H9 (cell line): Measurements from ENCODE around the gene C3orf85. TPM values are rescaled to one million over a fixed set of nuclear protein-coding genes. Genes with fewer than 3 reads are reported as not detected.

Experiments used
- DNase-seq: peaks from one replicate; pipeline ENCODE4 v3.0.0-alpha.2; 2017
- H2AFZ ChIP-seq: one replicate; pipeline ENCODE4 v1.6.1; 2013; ENCODE audit warnings: mild to moderate bottlenecking, low read length, control low read depth, moderate library complexity
- H2AK5ac ChIP-seq: 2 replicates; pipeline ENCODE4 v1.6.1; 2013; ENCODE audit warnings: low read length, control low read depth, mixed read lengths; ENCODE audit not compliant: insufficient read length
- H2BK120ac ChIP-seq: one replicate; pipeline ENCODE4 v1.6.1; 2013; ENCODE audit warnings: low read depth, mild to moderate bottlenecking, low read length, control low read depth, inconsistent platforms; ENCODE audit not compliant: poor library complexity, severe bottlenecking
- H2BK12ac ChIP-seq: 2 replicates; pipeline ENCODE4 v1.6.1; 2013; ENCODE audit warnings: low read length, control low read depth, mixed read lengths, low read depth; ENCODE audit not compliant: insufficient read length
- H2BK15ac ChIP-seq: 2 replicates; pipeline ENCODE4 v1.6.1; 2013; ENCODE audit warnings: low read depth, low read length, control low read depth
- H2BK20ac ChIP-seq: one replicate; pipeline ENCODE4 v1.6.1; 2013; ENCODE audit warnings: low read depth, mild to moderate bottlenecking, low read length, control low read depth, inconsistent platforms; ENCODE audit not compliant: poor library complexity, severe bottlenecking
- H2BK5ac ChIP-seq: 2 replicates; pipeline ENCODE4 v1.6.1; 2013; ENCODE audit warnings: low read length, control low read depth, mixed read lengths; ENCODE audit not compliant: insufficient read length
- H3K14ac ChIP-seq: 2 replicates; pipeline ENCODE4 v1.6.1; 2013; ENCODE audit warnings: low read length, control low read depth; ENCODE audit not compliant: insufficient read depth
- H3K18ac ChIP-seq: 2 replicates; pipeline ENCODE4 v1.6.1; 2013; ENCODE audit warnings: low read depth, mild to moderate bottlenecking, mixed read lengths, low read length, control low read depth; ENCODE audit not compliant: insufficient read length
- H3K23ac ChIP-seq: 2 replicates; pipeline ENCODE4 v1.6.1; 2013; ENCODE audit warnings: low read length, control low read depth, mixed read lengths, low read depth; ENCODE audit not compliant: insufficient read length
- H3K23me2 ChIP-seq: 2 replicates; pipeline ENCODE4 v1.6.1; 2013; ENCODE audit warnings: low read depth, mild to moderate bottlenecking, mixed read lengths, low read length, control low read depth; ENCODE audit not compliant: insufficient read length, poor library complexity, severe bottlenecking
- H3K27ac ChIP-seq: 2 replicates; pipeline ENCODE4 v1.5.1; 2013; ENCODE audit warnings: low read length, control low read depth, mixed read lengths, low read depth; ENCODE audit not compliant: insufficient read length
- H3K27me3 ChIP-seq: 2 replicates; pipeline ENCODE4 v1.6.1; 2013; ENCODE audit warnings: low read length, control low read depth, inconsistent platforms; ENCODE audit not compliant: insufficient read depth
- H3K4ac ChIP-seq: 2 replicates; pipeline ENCODE4 v1.6.1; 2013; ENCODE audit warnings: low read depth, mild to moderate bottlenecking, control low read depth, inconsistent platforms, low read length, moderate library complexity
- H3K4me1 ChIP-seq: 2 replicates; pipeline ENCODE4 v1.6.1; 2013; ENCODE audit warnings: low read length, control low read depth, inconsistent platforms; ENCODE audit not compliant: insufficient read depth
- H3K4me2 ChIP-seq: 2 replicates; pipeline ENCODE4 v1.6.1; 2013; ENCODE audit warnings: low read length, control low read depth, mixed read lengths; ENCODE audit not compliant: insufficient read length, insufficient read depth
- H3K56ac ChIP-seq: 2 replicates; pipeline ENCODE4 v1.6.1; 2013; ENCODE audit warnings: low read depth, mild to moderate bottlenecking, mixed read lengths, low read length, control low read depth; ENCODE audit not compliant: insufficient read length
- H3K79me1 ChIP-seq: 2 replicates; pipeline ENCODE4 v1.6.1; 2013; ENCODE audit warnings: low read depth, mild to moderate bottlenecking, moderate library complexity, low read length, control low read depth, inconsistent platforms; ENCODE audit not compliant: insufficient read depth, poor library complexity, severe bottlenecking
- H3K79me2 ChIP-seq: 2 replicates; pipeline ENCODE4 v1.6.1; 2013; ENCODE audit warnings: low read length, control low read depth, inconsistent platforms; ENCODE audit not compliant: insufficient read depth
- H3K9ac ChIP-seq: 2 replicates; pipeline ENCODE4 v1.6.1; 2013; ENCODE audit warnings: low read length, control low read depth, mixed read lengths; ENCODE audit not compliant: insufficient read length; ENCODE audit errors: extremely low read depth
- H3K9me3 ChIP-seq: one replicate; pipeline ENCODE4 v1.6.1; 2013; ENCODE audit warnings: low read depth, low read length, inconsistent platforms; ENCODE audit not compliant: control insufficient read depth
- H3T11ph ChIP-seq: one replicate; pipeline ENCODE4 v1.6.1; 2013; ENCODE audit warnings: mild to moderate bottlenecking, low read length, control low read depth, inconsistent platforms
- H4K20me1 ChIP-seq: one replicate; pipeline ENCODE4 v1.6.1; 2013; ENCODE audit not compliant: control insufficient read depth, insufficient read length, insufficient read depth
- H4K5ac ChIP-seq: 2 replicates; pipeline ENCODE4 v1.6.1; 2013; ENCODE audit warnings: low read depth, mild to moderate bottlenecking, mixed read lengths, low read length, control low read depth; ENCODE audit not compliant: insufficient read length
- H4K8ac ChIP-seq: replicated peaks from 2 replicates; pipeline ENCODE4 v1.6.1; 2013; ENCODE audit warnings: low read length, control low read depth, mixed read lengths, low read depth; ENCODE audit not compliant: insufficient read length
- H4K91ac ChIP-seq: 2 replicates; pipeline ENCODE4 v1.6.1; 2013; ENCODE audit warnings: low read depth, mild to moderate bottlenecking, moderate library complexity, mixed read lengths, low read length, control low read depth; ENCODE audit not compliant: insufficient read length
- H3K27ac Mint-ChIP-seq, 3 experiments: 2 replicates in 2 of 3; 3 replicates in 1 of 3; pipeline ENCODE4 v1.8.0; 2020 to 2021; ENCODE audit warnings: mixed read lengths in 3 of 3, mild to moderate bottlenecking in 1 of 3, moderate library complexity in 1 of 3
- H3K27me3 Mint-ChIP-seq: 2 replicates; pipeline ENCODE4 v1.8.0; 2021; ENCODE audit warnings: low read depth, mild to moderate bottlenecking, moderate library complexity, mixed read lengths
- H3K36me3 Mint-ChIP-seq, 3 experiments: 2 replicates in 2 of 3; 3 replicates in 1 of 3; pipeline ENCODE4 v1.8.0; 2020 to 2021; ENCODE audit warnings: low read depth in 3 of 3, mixed read lengths in 3 of 3; ENCODE audit not compliant: insufficient read depth in 1 of 3
- H3K4me1 Mint-ChIP-seq, 2 experiments: 2 replicates each; pipeline ENCODE4 v1.8.0; 2020; ENCODE audit warnings: mixed read lengths in 2 of 2
- H3K4me3 Mint-ChIP-seq, 2 experiments: 2 replicates in 1 of 2; 3 replicates in 1 of 2; pipeline ENCODE4 v1.8.0; 2020 to 2021; ENCODE audit warnings: mild to moderate bottlenecking in 2 of 2, mixed read lengths in 2 of 2, moderate library complexity in 1 of 2
- H3K9me3 Mint-ChIP-seq, 2 experiments: 2 replicates in 1 of 2; 3 replicates in 1 of 2; pipeline ENCODE4 v1.8.0; 2020; ENCODE audit warnings: mild to moderate bottlenecking in 2 of 2, mixed read lengths in 2 of 2, moderate library complexity in 1 of 2
- WGBS: extraction: QIAGEN DNeasy Blood & Tissue Kit; methylation state at CpG from one replicate; pipeline ENCODE4 v1.1.7; 2013; ENCODE audit warnings: missing lambda C conversion rate, low lambda C conversion rate, mixed read lengths; ENCODE audit not compliant: insufficient read length; ENCODE audit errors: extremely low coverage; 5-methylcytosine and 5-hydroxymethylcytosine counted together
- total RNA-seq: library from RNA; stranded (reverse); gene quantifications from 2 replicates; pipeline ENCODE4 v1.2.1, GENCODE V29; 2021
- TF ChIP-seq, protein P1 (sequence below): fragments of 200-600 bp; sonication (generic); conservative IDR thresholded peaks from 3 replicates; pipeline ENCODE4 v1.8.0; 2021; ENCODE audit warnings: antibody characterized with exemption, mild to moderate bottlenecking

C3orf85 gene
- total RNA-seq, 1 experiment from 2014 or later, result not detected

DNA sequence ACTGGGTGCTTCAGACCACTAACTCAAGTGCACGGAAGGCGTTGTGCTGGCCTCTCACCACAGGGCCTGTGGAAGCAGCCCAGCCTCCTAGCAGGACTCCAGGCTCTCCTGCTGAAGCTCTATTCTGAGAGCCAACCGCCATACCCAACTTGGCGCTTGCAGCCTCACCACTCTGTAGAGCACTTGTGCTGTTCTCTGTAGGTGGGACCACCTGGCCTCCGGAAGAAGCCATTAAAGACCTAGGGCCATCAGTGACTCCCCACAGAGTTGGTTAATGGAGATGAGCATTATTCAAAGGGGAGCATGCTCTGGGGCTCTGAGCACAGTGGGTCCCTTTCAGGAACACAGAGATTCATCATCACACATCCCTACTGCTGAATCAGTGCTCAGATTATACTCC, 50.9 kb downstream of the C3orf85 start:
- Histone ChIP-seq H2AFZ (no peak overlapping the region), H3K9me3 (no peaks in the 10 kb centered on the region), H3K14ac (no peak overlapping the region), H2AK5ac (no peak overlapping the region), H2BK15ac (no peak overlapping the region), H3T11ph (no peak overlapping the region), H4K5ac (no peak overlapping the region), H2BK12ac (no peak overlapping the region), H4K8ac (no peak overlapping the region), H2BK20ac (no peak overlapping the region), H3K79me1 (no peaks in the 10 kb centered on the region), H2BK120ac (no peak overlapping the region), H3K4me1 (no peaks in the 10 kb centered on the region; the same call in 1 of the 2 replicates), H2BK5ac (no peak overlapping the region), H3K23ac (no peak overlapping the region), H3K56ac (no peak overlapping the region), H3K27ac (no peak overlapping the region), H3K79me2 (no peaks in the 10 kb centered on the region), H3K9ac (no peak overlapping the region), H4K20me1 (no peaks in the 10 kb centered on the region), H4K91ac (no peak overlapping the region), H3K4me2 (no peak overlapping the region), H3K27me3 (no peaks in the 10 kb centered on the region), H3K23me2 (no peaks in the 10 kb centered on the region), H3K4ac (no peak overlapping the region), H3K18ac (no peak overlapping the region)
- Mint-ChIP-seq H3K27me3 (no peaks in the 10 kb centered on the region; the same call in 1 of the 2 replicates), H3K9me3 (peaks cover 2 to 3% of the 10 kb centered on the region in 2 experiments; a peak in 3 of 5 replicates), H3K4me1 (peaks cover 17 to 18% of the 10 kb centered on the region in 2 experiments), H3K27ac (no peak overlapping the region), H3K4me3 (no peak overlapping the region), H3K36me3 (peaks cover 0 to 3% (median 0%) of the 10 kb centered on the region in 3 experiments; a peak in 2 of 7 replicates)
- DNase-seq, result peak; percentile 75
- TF ChIP-seq, protein P1, sequence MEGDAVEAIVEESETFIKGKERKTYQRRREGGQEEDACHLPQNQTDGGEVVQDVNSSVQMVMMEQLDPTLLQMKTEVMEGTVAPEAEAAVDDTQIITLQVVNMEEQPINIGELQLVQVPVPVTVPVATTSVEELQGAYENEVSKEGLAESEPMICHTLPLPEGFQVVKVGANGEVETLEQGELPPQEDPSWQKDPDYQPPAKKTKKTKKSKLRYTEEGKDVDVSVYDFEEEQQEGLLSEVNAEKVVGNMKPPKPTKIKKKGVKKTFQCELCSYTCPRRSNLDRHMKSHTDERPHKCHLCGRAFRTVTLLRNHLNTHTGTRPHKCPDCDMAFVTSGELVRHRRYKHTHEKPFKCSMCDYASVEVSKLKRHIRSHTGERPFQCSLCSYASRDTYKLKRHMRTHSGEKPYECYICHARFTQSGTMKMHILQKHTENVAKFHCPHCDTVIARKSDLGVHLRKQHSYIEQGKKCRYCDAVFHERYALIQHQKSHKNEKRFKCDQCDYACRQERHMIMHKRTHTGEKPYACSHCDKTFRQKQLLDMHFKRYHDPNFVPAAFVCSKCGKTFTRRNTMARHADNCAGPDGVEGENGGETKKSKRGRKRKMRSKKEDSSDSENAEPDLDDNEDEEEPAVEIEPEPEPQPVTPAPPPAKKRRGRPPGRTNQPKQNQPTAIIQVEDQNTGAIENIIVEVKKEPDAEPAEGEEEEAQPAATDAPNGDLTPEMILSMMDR, result no peak
- no CpG with 5 or more reads among the region's 5 CpGs for WGBS
